NB4 (cell line): ENCODE data around the gene AADACL2.

Source experiments
- CTCF ChIP-seq: IDR thresholded peaks from one replicate; pipeline ENCODE4 v1.5.1; 2012; ENCODE audit warnings: low read depth, low read length
- MAX ChIP-seq: IDR thresholded peaks from 2 replicates; pipeline ENCODE4 v1.6.1; 2011; ENCODE audit warnings: low read depth, low read length
- MYC ChIP-seq: IDR thresholded peaks from 2 replicates; pipeline ENCODE4 v1.6.1; 2011; ENCODE audit warnings: low read depth, low read length
- POLR2A ChIP-seq: IDR thresholded peaks from 2 replicates; pipeline ENCODE4 v1.6.1; 2011; ENCODE audit warnings: mild to moderate bottlenecking; ENCODE audit not compliant: insufficient read length; ENCODE audit errors: extremely low read depth

- TF ChIP-seq CTCF: no peak
- TF ChIP-seq POLR2A: no peak
- TF ChIP-seq MAX: no peak
- no peak for TF ChIP-seq MYC
These were observed 36.2 kb upstream of the AADACL2 start for GRCh38 chr3:151697496-151697895.
